K562 (cell line): ENCODE measurements around the gene HIGD1C. TPM values are rescaled to one million over a fixed set of nuclear protein-coding genes. Genes with fewer than 3 reads are reported as not detected.
"Not testable (repeated sequence)": the region's sequence is repeated elsewhere in the genome, so short reads cannot be mapped to it uniquely, and the experiment has no call there.

ENCODE experiments used
- ATAC-seq: fragments of 200-7000 bp; cut with Tn5 transposase; 3 replicates; pipeline ENCODE4 v1.9.1; 2020; ENCODE audit warnings: moderate library complexity
- BruUV-seq: library from RNA; stranded (reverse); fragments of 400-500 nt; replicated peaks from 2 replicates; lab custom pipeline; 2021; lab: Mats Ljungman, UMichigan
- CTCF ChIA-PET: fragments of 300-600 bp; formaldehyde crosslinking; extraction: SDS; loops from one replicate; lab custom pipeline; 2021; ENCODE audit warnings: low intra/inter-chr PET ratio; lab: Yijun Ruan, JAX
- POLR2A ChIA-PET: fragments of 300-600, 350-650 bp; sonication (Branson Sonifier 250); formaldehyde crosslinking; extraction: SDS; loops from one replicate; lab custom pipeline; 2021; ENCODE audit warnings: antibody characterized with exemption, inconsistent platforms; lab: Yijun Ruan, JAX
- DNase-seq, 4 experiments: peaks; one replicate each; pipeline versions ENCODE4 v3.0.0 to v3.0.0-alpha.2; 2011 to 2018; ENCODE audit warnings: low spot score in 3 of 4, mixed read lengths in 3 of 4; ENCODE audit errors: extremely low read depth in 1 of 4
- FAIRE-seq: peaks from 2 replicates; lab custom pipeline; 2011; peaks lifted over from hg19 to GRCh38; lab: Jason Lieb, UNC
- H2AFZ ChIP-seq: 2 replicates; pipeline ENCODE4 v1.6.0; 2011; ENCODE audit warnings: low read depth, low read length, control low read depth, inconsistent platforms
- H3K27ac ChIP-seq: fragments of 200-600 bp; 3 replicates; pipeline ENCODE4 v1.8.0; 2011; ENCODE audit warnings: low read depth, mild to moderate bottlenecking, control low read depth, inconsistent platforms, low read length, moderate library complexity, mixed read lengths; ENCODE audit errors: extremely low read depth
- H3K27me3 ChIP-seq, 2 experiments: fragments of 300-600 bp in 1 of 2; 2 replicates in 1 of 2; 3 replicates in 1 of 2; pipeline versions ENCODE4 v1.6.0 to v1.8.0; 2011; ENCODE audit warnings: inconsistent platforms in 2 of 2, low read length in 2 of 2, mild to moderate bottlenecking in 1 of 2, mixed read lengths in 1 of 2, moderate library complexity in 1 of 2; ENCODE audit not compliant: control insufficient read depth in 2 of 2, insufficient read depth in 2 of 2
- H3K36me3 ChIP-seq: fragments of 300-600 bp; 3 replicates; pipeline ENCODE4 v1.8.0; 2011; ENCODE audit warnings: mild to moderate bottlenecking, low read length, inconsistent platforms; ENCODE audit not compliant: control insufficient read depth, insufficient read depth
- H3K4me1 ChIP-seq, 2 experiments: fragments of 200-600 bp in 1 of 2; replicated peaks in 1 of 2; 2 replicates in 1 of 2; 3 replicates in 1 of 2; pipeline versions ENCODE4 v1.5.1 to v1.8.0; 2011; ENCODE audit warnings: inconsistent platforms in 2 of 2, low read length in 2 of 2, mild to moderate bottlenecking in 1 of 2, mixed read lengths in 1 of 2, moderate library complexity in 1 of 2; ENCODE audit not compliant: control insufficient read depth in 2 of 2, insufficient read depth in 2 of 2
- H3K4me2 ChIP-seq: 2 replicates; pipeline ENCODE4 v1.6.1; 2011; ENCODE audit warnings: low read length, control low read depth, inconsistent platforms, mixed read lengths; ENCODE audit not compliant: insufficient read depth
- H3K4me3 ChIP-seq: fragments of 200-600 bp; sonication (generic), shearing (Covaris generic); 2 replicates; pipeline ENCODE4 v1.5.1; 2016; ENCODE audit warnings: control low read depth, inconsistent platforms
- H3K79me2 ChIP-seq: fragments of 200-600 bp; 3 replicates; pipeline ENCODE4 v1.8.0; 2011; ENCODE audit warnings: low read length, inconsistent platforms; ENCODE audit not compliant: control insufficient read depth, insufficient read depth
- H3K9ac ChIP-seq, 2 experiments: 2 replicates each; pipeline versions ENCODE4 v1.6.0 to v1.6.1; 2011; ENCODE audit warnings: low read depth in 2 of 2, low read length in 2 of 2, control low read depth in 1 of 2, inconsistent platforms in 1 of 2, mild to moderate bottlenecking in 1 of 2, mixed read lengths in 1 of 2; ENCODE audit not compliant: insufficient read depth in 1 of 2
- H3K9me1 ChIP-seq: one replicate; pipeline ENCODE4 v1.6.0; 2011; ENCODE audit warnings: inconsistent platforms, mild to moderate bottlenecking, low read length, moderate library complexity; ENCODE audit not compliant: control insufficient read depth, insufficient read depth
- H3K9me3 ChIP-seq: replicated peaks from 2 replicates; pipeline ENCODE4 v1.5.1; 2011; ENCODE audit warnings: low read depth, low read length, inconsistent platforms; ENCODE audit not compliant: control insufficient read depth, insufficient read depth
- H4K20me1 ChIP-seq: replicated peaks from 2 replicates; pipeline ENCODE4 v1.6.1; 2011; ENCODE audit warnings: low read length, inconsistent platforms, mixed read lengths; ENCODE audit not compliant: control insufficient read depth, insufficient read depth
- ADNP ChIP-seq: fragments of 200-800 bp; sonication (Bioruptor generic); IDR thresholded peaks from 2 replicates; pipeline ENCODE4 v1.6.1; 2016; ENCODE audit warnings: missing genetic modification characterization, missing compliant biosample characterization
- CBFA2T3 ChIP-seq: fragments of 450-650 bp; IDR thresholded peaks from 2 replicates; pipeline ENCODE4 v1.6.1; 2017
- CTBP1 ChIP-seq: fragments of 450-650 bp; IDR thresholded peaks from 2 replicates; pipeline ENCODE4 v1.6.1; 2016; ENCODE audit warnings: borderline replicate concordance
- DACH1 ChIP-seq: fragments of 450-650 bp; IDR thresholded peaks from 2 replicates; pipeline ENCODE4 v1.6.1; 2018; ENCODE audit not compliant: partially characterized antibody
- HDAC1 ChIP-seq, 2 experiments: fragments of 450-650 bp; IDR thresholded peaks; 2 replicates each; pipeline ENCODE4 v1.6.1; 2016 to 2017; ENCODE audit warnings: inconsistent platforms in 1 of 2, mild to moderate bottlenecking in 1 of 2, moderate library complexity in 1 of 2
- WGBS: fragments of 100-300 bp; shearing (Covaris generic); methylation state at CpG from one replicate; pipeline ENCODE4 v1.1.6; 2016; ENCODE audit warnings: low coverage, mixed read lengths; ENCODE audit not compliant: insufficient coverage; ENCODE audit errors: missing lambda C conversion rate; 5-methylcytosine and 5-hydroxymethylcytosine counted together
- in situ Hi-C: fragments of 300-500 bp; cut with MboI; formaldehyde crosslinking; loops from 4 replicates; pipeline ENCODE4 v1.15.0; 2018; ENCODE audit warnings: inconsistent platforms, mixed read lengths
- intact Hi-C: fragments of 100-400 bp; cut with micrococcal nuclease; formaldehyde crosslinking; loops from 2 replicates; pipeline ENCODE4 v1.14.2; 2022
- polyA plus RNA-seq, 8 experiments: library from polyadenylated mRNA; depleted of rRNA in 4 of 8; stranded (reverse) in 5 of 8; unstranded in 3 of 8; fragments of >200 nt; fragmentation: Nextera tagmentation in 2 of 8; fragmentation: Illumina TruSeq in 1 of 8; extraction: Ambion mirVana in 2 of 8; extraction: Trizol in 1 of 8; gene quantifications; 2 replicates each; pipeline versions ENCODE4 v1.2.1 to v1.2.3, GENCODE V29; 2011 to 2014; ENCODE audit warnings: inconsistent platforms in 1 of 8, missing spikeins in 1 of 8
- total RNA-seq, 7 experiments: library from RNA; depleted of rRNA in 6 of 7; stranded (reverse); fragments of >200 nt in 6 of 7; fragmentation: Illumina TruSeq in 2 of 7; extraction: Trizol in 2 of 7; gene quantifications; 2 replicates each; pipeline versions ENCODE4 v1.2.1 to v1.2.3, GENCODE V29; 2011 to 2021; ENCODE audit warnings: low replicate concordance in 1 of 7
- TF ChIP-seq, protein P1 (sequence below), 2 experiments: fragments of 450-650 bp; conservative IDR thresholded peaks; 2 replicates each; pipeline ENCODE4 v1.6.1; 2017; ENCODE audit warnings: mild to moderate bottlenecking in 2 of 2, moderate library complexity in 2 of 2
- TF ChIP-seq, protein P2 (sequence below): sonication (generic); IDR thresholded peaks from 2 replicates; pipeline ENCODE4 v1.6.1; 2016
- TF ChIP-seq, protein P3 (sequence below): sonication (generic); formaldehyde crosslinking; IDR thresholded peaks from 2 replicates; pipeline ENCODE4 v1.8.0; 2022; ENCODE audit warnings: missing genetic modification reagents, mild to moderate bottlenecking, moderate library complexity, borderline replicate concordance

The HIGD1C gene
- total and polyA plus RNA-seq, 9 of the 15 experiments (the other 6 are each of a cell fraction or from before 2014, with no cell fraction given) = not detected

DNA sequence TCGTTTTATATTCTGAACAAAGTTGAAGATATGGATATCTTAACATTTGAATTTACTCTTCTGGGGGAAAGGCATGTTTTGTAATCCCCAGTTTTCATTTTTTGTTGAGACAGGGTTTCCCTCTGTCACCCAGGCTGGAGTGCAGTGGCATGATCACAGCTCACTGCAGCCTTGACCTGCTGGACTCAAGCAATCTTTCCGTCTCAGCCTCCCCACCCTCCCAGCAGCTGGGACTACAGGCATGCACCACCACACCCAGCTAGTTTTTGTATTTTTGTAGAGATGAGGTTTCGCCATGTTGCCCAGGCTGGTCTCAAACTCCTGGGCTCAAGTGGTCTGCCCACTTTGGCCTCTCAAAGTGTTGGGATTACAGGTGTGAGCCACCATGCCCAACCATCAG lies 25.4 kb upstream of the HIGD1C start:
- DNase-seq (peak in 1 of 4 experiments; percentile 66), FAIRE-seq (peak; percentile 32), ATAC-seq (peak; percentile 69)
- peak overlapping the region; percentile 53; the same call in 1 of the 3 replicates for H3K27ac ChIP-seq
- BruUV-seq, H3K9me3 ChIP-seq, H4K20me1 ChIP-seq, in situ Hi-C loops, H3K27me3 ChIP-seq, H3K36me3 ChIP-seq, CTCF ChIA-PET, H3K9me1 ChIP-seq: not testable (repeated sequence)
- H2AFZ ChIP-seq = peak overlapping the region; percentile 40
- H3K9ac ChIP-seq = peak overlapping the region; percentile 45 to 81; a peak in 3 of 4 replicates
- H3K4me3 ChIP-seq = peak overlapping the region; percentile 61
- H3K4me1 ChIP-seq = peaks cover 3 to 21% of the 10 kb centered on the region in 2 experiments; a peak in 4 of 5 replicates
- TF ChIP-seq, protein P1, sequence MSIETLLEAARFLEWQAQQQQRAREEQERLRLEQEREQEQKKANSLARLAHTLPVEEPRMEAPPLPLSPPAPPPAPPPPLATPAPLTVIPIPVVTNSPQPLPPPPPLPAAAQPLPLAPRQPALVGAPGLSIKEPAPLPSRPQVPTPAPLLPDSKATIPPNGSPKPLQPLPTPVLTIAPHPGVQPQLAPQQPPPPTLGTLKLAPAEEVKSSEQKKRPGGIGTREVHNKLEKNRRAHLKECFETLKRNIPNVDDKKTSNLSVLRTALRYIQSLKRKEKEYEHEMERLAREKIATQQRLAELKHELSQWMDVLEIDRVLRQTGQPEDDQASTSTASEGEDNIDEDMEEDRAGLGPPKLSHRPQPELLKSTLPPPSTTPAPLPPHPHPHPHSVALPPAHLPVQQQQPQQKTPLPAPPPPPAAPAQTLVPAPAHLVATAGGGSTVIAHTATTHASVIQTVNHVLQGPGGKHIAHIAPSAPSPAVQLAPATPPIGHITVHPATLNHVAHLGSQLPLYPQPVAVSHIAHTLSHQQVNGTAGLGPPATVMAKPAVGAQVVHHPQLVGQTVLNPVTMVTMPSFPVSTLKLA (conservative IDR thresholded peaks at IDR 0.05) = 0 out of 4 replicates have a peak, but pooled peaks of 1 of the 2 experiments have one; percentile 31
- TF ChIP-seq CBFA2T3 = 0 out of 2 replicates have a peak, but pooled peaks have one; percentile 32
- TF ChIP-seq, protein P2, sequence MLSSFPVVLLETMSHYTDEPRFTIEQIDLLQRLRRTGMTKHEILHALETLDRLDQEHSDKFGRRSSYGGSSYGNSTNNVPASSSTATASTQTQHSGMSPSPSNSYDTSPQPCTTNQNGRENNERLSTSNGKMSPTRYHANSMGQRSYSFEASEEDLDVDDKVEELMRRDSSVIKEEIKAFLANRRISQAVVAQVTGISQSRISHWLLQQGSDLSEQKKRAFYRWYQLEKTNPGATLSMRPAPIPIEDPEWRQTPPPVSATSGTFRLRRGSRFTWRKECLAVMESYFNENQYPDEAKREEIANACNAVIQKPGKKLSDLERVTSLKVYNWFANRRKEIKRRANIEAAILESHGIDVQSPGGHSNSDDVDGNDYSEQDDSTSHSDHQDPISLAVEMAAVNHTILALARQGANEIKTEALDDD = 0 out of 2 replicates have a peak, but pooled peaks have one; percentile 5
- TF ChIP-seq CTBP1 = peak; percentile 13; the same call in 1 of the 2 replicates
- TF ChIP-seq, protein P3, sequence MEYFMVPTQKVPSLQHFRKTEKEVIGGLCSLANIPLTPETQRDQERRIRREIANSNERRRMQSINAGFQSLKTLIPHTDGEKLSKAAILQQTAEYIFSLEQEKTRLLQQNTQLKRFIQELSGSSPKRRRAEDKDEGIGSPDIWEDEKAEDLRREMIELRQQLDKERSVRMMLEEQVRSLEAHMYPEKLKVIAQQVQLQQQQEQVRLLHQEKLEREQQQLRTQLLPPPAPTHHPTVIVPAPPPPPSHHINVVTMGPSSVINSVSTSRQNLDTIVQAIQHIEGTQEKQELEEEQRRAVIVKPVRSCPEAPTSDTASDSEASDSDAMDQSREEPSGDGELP (CRISPR knock-in tag) = peak; percentile 74
- 0 out of 4 replicates have a peak, but pooled peaks of 1 of the 2 experiments have one; percentile 23 for TF ChIP-seq HDAC1 (IDR thresholded peaks at IDR 0.05)
- peak; percentile 16 for TF ChIP-seq DACH1
- TF ChIP-seq ADNP = 0 out of 2 replicates have a peak, but pooled peaks have one; percentile 7
- intact Hi-C loops = loop anchor here (5.0 to 10.0 kb wide), 3 partner anchors 100 to 162 kb away; partner anchors contain the start of genes ATF1 and SLC11A2
- H3K4me2 ChIP-seq = peak overlapping the region; percentile 85
- 2% methylated on average over 3 of the region's 3 CpGs for WGBS
- POLR2A ChIA-PET = interaction anchor here (0.6 to 1.1 kb wide), 2 partner anchors 12 to 13 kb away, joined by 3 read pairs; no protein-coding TSS in a partner anchor
- peaks cover 46% of the 10 kb centered on the region for H3K79me2 ChIP-seq
